ENCODE results near the gene APOBEC2.

APOBEC2 gene

GRCh38 chr6:41022294-41022693, 30.7 kb upstream of the APOBEC2 start:
- DNase-seq (ENCODE audit: insufficient read length, low spot score) (no peak), FAIRE-seq (no peak)
- TF ChIP-seq SPI1 (IDR thresholded peaks at IDR 0.05; ENCODE audit: low read depth, low read length) = no peak
- TF ChIP-seq PAX5 (IDR thresholded peaks at IDR 0.05; ENCODE audit: insufficient read depth, low read length, severe bottlenecking) = no peak
- no peak for TF ChIP-seq TAF1 (IDR thresholded peaks at IDR 0.05; ENCODE audit: low read depth, low read length)
- no peak for TF ChIP-seq POU2F2 (IDR thresholded peaks at IDR 0.05; ENCODE audit: low read depth, low read length)
- TF ChIP-seq POLR2A (IDR thresholded peaks at IDR 0.05; ENCODE audit: low read depth, low read length) = no peak
- no peak for TF ChIP-seq POLR2AphosphoS5 (IDR thresholded peaks at IDR 0.05; ENCODE audit: low read depth, low read length)

DNA sequence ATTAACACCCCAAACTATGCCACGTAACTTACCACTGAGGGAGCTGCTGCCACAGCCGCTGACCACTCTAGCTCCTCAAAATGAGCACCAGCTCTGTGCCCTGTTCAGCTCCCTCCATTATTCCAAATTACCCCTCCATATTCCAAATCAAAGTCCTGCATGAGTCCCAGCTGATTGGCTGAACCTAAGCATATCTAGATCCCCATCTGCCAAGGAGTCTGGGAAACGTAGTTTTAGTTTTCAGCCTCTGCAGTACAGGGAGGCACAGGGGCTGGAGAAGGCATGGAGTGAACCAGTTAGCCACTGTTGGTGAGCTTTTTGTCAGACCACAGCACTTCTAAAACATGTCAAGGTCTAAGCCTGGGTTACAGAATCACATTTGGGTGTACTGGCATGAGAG, 29.9 kb upstream of the APOBEC2 start:
- no peak for FAIRE-seq
- no peak for TF ChIP-seq POLR2AphosphoS5 (IDR thresholded peaks at IDR 0.05; ENCODE audit: low read depth, low read length)
- TF ChIP-seq POU2F2 (IDR thresholded peaks at IDR 0.05; ENCODE audit: low read depth, low read length) = no peak
- no peak for TF ChIP-seq SPI1 (IDR thresholded peaks at IDR 0.05; ENCODE audit: low read depth, low read length)
- no peak for TF ChIP-seq PAX5 (IDR thresholded peaks at IDR 0.05; ENCODE audit: insufficient read depth, low read length, severe bottlenecking)
- no peak for TF ChIP-seq POLR2A (IDR thresholded peaks at IDR 0.05; ENCODE audit: low read depth, low read length)
- DNase-seq (ENCODE audit: insufficient read length, low spot score) = no peak

DNA sequence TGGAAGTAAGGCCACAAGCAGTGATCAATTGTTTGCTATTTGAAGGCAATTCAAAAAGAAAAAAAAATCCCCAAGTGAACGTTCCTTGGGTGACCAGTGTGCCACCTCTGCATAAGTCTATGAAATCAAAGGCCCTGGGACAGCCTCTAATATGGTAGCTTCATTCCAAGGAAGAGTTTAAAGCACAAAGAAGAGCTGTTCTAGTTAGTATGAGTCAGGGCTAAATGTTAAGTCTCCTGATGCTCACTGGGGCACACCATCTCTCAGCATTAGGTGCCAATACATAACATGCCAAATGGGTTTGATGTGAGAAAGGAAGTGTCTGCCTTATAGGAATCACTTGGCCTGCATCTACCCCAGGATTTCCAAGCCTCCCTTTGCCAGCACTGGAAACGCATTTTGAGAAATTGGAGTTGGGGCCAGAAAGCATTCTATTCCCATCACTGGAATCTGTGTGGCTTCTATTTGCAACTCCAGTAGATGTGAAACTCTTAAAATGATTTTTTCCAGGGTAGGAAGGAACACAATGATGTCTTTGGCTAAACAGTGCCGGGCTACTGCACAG, 27.0 kb upstream of the APOBEC2 start:
- FAIRE-seq (no peak), DNase-seq (ENCODE audit: insufficient read length, low spot score) (no peak)
- TF ChIP-seq POLR2A (IDR thresholded peaks at IDR 0.05; ENCODE audit: low read depth, low read length) (no peak), SPI1 (IDR thresholded peaks at IDR 0.05; ENCODE audit: low read depth, low read length) (no peak), POLR2AphosphoS5 (IDR thresholded peaks at IDR 0.05; ENCODE audit: low read depth, low read length) (no peak), POU2F2 (IDR thresholded peaks at IDR 0.05; ENCODE audit: low read depth, low read length) (no peak), PAX5 (IDR thresholded peaks at IDR 0.05; ENCODE audit: insufficient read depth, low read length, severe bottlenecking) (no peak), TAF1 (IDR thresholded peaks at IDR 0.05; ENCODE audit: low read depth, low read length) (no peak)

GRCh38 chr6:41027241-41027640, 25.8 kb upstream of the APOBEC2 start:
- TF ChIP-seq SPI1 (IDR thresholded peaks at IDR 0.05; ENCODE audit: low read depth, low read length) (no peak), TAF1 (IDR thresholded peaks at IDR 0.05; ENCODE audit: low read depth, low read length) (no peak), POU2F2 (IDR thresholded peaks at IDR 0.05; ENCODE audit: low read depth, low read length) (no peak), PAX5 (IDR thresholded peaks at IDR 0.05; ENCODE audit: insufficient read depth, low read length, severe bottlenecking) (no peak), POLR2AphosphoS5 (IDR thresholded peaks at IDR 0.05; ENCODE audit: low read depth, low read length) (no peak), POLR2A (IDR thresholded peaks at IDR 0.05; ENCODE audit: low read depth, low read length) (no peak)
- FAIRE-seq = no peak
- DNase-seq (ENCODE audit: insufficient read length, low spot score) = no peak

DNA sequence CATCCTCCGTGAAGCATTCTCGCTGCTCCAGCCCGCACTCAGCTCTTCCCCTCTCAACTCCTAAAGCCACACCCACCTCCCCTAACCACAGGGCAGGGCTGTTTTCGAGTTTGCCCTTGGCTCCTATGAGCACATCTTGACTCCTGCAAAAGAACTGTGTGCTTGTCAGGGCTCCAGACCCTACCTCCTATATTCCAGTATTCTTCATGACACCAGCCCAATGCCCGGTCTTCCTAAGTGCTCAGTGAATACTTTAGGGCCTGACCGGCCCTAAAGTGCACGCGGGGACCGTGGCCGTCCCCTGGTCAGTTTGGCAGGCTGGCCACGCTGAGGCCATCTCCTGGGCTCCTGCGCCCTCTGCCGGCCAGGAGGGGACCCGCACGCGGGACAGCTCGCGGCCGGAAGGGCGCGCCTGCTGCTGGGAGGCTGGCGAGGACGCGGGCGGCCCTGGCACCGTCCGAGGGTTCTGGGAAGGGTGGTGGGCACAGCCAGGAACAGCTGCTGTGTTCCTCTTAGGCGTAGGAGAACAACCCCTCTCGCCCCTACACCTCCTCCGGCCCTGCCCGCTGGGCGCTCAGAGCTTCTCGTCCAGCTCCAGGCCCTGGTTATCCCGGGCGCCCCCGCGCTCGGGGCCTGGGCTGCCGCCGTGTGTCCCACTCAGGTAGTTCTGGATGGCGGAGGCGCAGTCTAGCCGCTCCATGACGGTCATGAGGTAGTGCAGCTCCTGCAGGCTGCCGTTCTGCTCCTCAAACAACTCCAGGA, 25.0 kb upstream of the APOBEC2 start:
- DNase-seq (ENCODE audit: insufficient read length, low spot score) (peak; percentile 85), FAIRE-seq (peak; percentile 96)
- no peak for TF ChIP-seq TAF1 (IDR thresholded peaks at IDR 0.05; ENCODE audit: low read depth, low read length)
- no peak for TF ChIP-seq PAX5 (IDR thresholded peaks at IDR 0.05; ENCODE audit: insufficient read depth, low read length, severe bottlenecking)
- TF ChIP-seq POLR2A (IDR thresholded peaks at IDR 0.05; ENCODE audit: low read depth, low read length) = no peak
- no peak for TF ChIP-seq SPI1 (IDR thresholded peaks at IDR 0.05; ENCODE audit: low read depth, low read length)
- no peak for TF ChIP-seq POU2F2 (IDR thresholded peaks at IDR 0.05; ENCODE audit: low read depth, low read length)
- TF ChIP-seq POLR2AphosphoS5 (IDR thresholded peaks at IDR 0.05; ENCODE audit: low read depth, low read length) = no peak

DNA sequence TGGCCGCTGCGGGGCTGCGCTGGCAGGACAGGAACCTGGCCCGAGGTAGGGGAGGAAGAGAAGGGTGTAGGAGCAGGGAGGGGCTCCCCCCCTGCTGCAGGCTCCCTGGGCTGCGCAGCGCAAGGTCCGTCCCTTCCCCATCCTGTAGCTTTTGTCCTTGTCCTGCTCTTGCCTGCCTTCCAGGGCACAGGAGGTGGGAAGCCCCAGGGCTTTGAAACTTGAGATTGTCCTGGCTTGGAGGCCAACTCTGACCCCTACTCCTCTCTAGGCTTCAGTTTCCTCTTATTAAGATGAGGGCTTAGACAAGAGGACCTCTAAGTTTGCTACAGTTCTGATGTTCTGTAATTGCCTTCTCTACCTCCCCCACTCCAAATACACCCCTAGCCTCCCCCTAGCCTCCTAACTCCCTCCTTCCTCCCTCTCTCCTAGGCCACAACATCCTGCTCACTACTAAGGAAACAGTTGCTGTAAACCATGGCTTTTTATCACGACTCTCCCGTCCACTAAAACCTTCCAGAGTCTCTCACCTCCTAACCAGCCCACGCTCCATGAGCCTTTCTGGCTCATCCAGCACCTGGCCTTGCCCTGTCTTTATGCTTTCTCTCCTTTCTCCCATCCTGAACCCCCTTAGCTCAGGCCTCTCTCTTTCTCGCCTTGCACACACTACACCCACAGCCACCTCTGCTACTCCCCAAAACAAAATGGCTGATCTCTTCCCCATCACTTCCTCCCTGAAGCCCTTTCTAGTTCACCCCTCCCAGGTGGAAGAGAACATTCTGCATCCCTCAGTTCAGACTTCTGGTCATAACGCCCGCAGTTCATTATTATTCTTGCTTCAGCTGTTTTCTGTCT, 24.2 kb upstream of the APOBEC2 start:
- no peak for TF ChIP-seq TAF1 (IDR thresholded peaks at IDR 0.05; ENCODE audit: low read depth, low read length)
- TF ChIP-seq SPI1 (IDR thresholded peaks at IDR 0.05; ENCODE audit: low read depth, low read length) = peak; percentile 51; the same call in 1 of the 2 replicates
- DNase-seq (ENCODE audit: insufficient read length, low spot score) (no peak), FAIRE-seq (no peak)

- DNase-seq (ENCODE audit: insufficient read length, low spot score) = no peak
- FAIRE-seq = no peak
- no peak for TF ChIP-seq TAF1 (IDR thresholded peaks at IDR 0.05; ENCODE audit: low read depth, low read length)
- no peak for TF ChIP-seq SPI1 (IDR thresholded peaks at IDR 0.05; ENCODE audit: low read depth, low read length)
- TF ChIP-seq PAX5 (IDR thresholded peaks at IDR 0.05; ENCODE audit: insufficient read depth, low read length, severe bottlenecking) = no peak
- no peak for TF ChIP-seq POLR2AphosphoS5 (IDR thresholded peaks at IDR 0.05; ENCODE audit: low read depth, low read length)
- TF ChIP-seq POU2F2 (IDR thresholded peaks at IDR 0.05; ENCODE audit: low read depth, low read length) = no peak
These were observed 20.2 kb upstream of the APOBEC2 start for GRCh38 chr6:41032830-41033229.

DNA sequence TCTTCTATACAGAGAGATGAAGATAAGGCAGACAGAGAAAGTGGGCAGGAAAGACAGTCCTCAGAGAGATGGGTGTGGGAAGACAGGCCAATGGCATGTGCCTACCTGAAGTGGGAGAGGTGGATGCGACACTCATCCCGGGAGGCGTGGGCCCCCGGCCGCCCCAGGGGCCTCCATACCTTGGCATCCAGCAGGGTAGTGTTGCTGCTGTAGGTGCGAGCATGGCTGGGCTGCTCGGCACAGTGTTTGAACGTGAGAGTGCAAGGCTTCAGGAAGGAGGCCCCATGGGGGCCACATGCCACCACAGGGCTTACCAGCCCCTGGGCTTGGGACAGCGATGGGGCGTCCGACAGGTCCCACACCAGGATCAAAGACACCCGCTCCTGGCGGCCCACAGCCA, 19.2 kb upstream of the APOBEC2 start:
- FAIRE-seq = no peak
- TF ChIP-seq POLR2AphosphoS5 (IDR thresholded peaks at IDR 0.05; ENCODE audit: low read depth, low read length) = no peak
- no peak for TF ChIP-seq POLR2A (IDR thresholded peaks at IDR 0.05; ENCODE audit: low read depth, low read length)
- no peak for TF ChIP-seq TAF1 (IDR thresholded peaks at IDR 0.05; ENCODE audit: low read depth, low read length)
- no peak for DNase-seq (ENCODE audit: insufficient read length, low spot score)

DNA sequence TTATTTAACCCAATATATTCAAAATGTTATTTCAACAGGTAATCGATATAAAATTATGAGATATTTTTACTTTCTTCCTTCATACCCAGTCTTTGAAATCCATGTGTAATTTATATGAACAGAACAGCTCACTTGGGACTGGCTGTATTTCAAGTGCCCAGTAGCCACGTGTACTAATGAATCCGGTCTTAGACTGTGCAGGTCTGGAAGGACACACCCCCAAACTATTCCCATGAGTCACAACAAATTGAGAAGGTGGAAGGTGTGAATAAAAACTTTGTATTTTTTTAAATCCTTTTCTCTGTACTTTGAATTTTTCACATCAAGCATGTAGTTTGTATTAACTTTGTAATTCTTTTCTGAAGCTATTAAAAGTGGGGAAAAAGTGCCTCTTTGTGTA, 16.8 kb upstream of the APOBEC2 start:
- FAIRE-seq (no peak), DNase-seq (ENCODE audit: insufficient read length, low spot score) (no peak)
- TF ChIP-seq SPI1 (IDR thresholded peaks at IDR 0.05; ENCODE audit: low read depth, low read length) (no peak), POU2F2 (IDR thresholded peaks at IDR 0.05; ENCODE audit: low read depth, low read length) (no peak), TAF1 (IDR thresholded peaks at IDR 0.05; ENCODE audit: low read depth, low read length) (no peak), POLR2AphosphoS5 (IDR thresholded peaks at IDR 0.05; ENCODE audit: low read depth, low read length) (no peak), PAX5 (IDR thresholded peaks at IDR 0.05; ENCODE audit: insufficient read depth, low read length, severe bottlenecking) (no peak), POLR2A (IDR thresholded peaks at IDR 0.05; ENCODE audit: low read depth, low read length) (no peak)

Data from GM12891 (cell line).